ENCODE measurements around the gene LTBP2. TPM values are rescaled to one million over a fixed set of nuclear protein-coding genes. Genes with fewer than 3 reads are reported as not detected.

Gene LTBP2
- polyA plus RNA-seq, 2 of the 4 experiments (the other 2 are of a cell fraction): 4.9 to 14.4 TPM

DNA sequence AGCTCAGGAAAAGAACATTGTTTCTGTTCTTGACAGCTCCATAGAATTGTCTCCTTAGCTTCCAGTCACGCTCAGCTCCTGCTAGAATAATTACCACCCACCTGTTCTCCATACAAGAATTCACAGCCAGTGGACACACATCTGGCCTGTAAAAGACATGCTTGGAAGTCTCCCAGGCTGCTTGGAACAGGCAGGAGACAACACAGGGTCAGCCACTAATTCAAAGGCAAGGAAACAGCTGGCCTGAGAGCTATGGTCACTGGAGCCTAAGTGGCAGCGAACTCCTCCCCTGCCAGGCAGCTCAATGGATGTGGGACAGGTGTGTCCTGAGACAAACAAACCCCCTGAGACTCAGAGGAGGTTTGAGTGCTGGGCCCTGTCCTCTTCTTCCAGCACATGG is 22.9 kb upstream of the LTBP2 start:
- DNase-seq (ENCODE audit: low read depth in 1 of 2, low spot score in 1 of 2): no peak
- no peak overlapping the region for H3K4me2 ChIP-seq
- peak overlapping the region in 1 of 2 experiments; percentile 22; a peak in 2 of 6 replicates for H3K27ac ChIP-seq
- POLR2A ChIA-PET: no interaction called here
- no peak overlapping the region for H3K4me3 ChIP-seq
- H3K9me3 ChIP-seq: no peaks in the 10 kb centered on the region
- no peak for FAIRE-seq
- whole genome bisulfite sequencing (ENCODE audit: missing lambda C conversion rate): 88% methylated on average over 2 of the region's 2 CpGs
- TF ChIP-seq FOSL2 (IDR thresholded peaks at IDR 0.05) (no peak), FOSL2 (CRISPR knock-in tag; IDR thresholded peaks at IDR 0.05) (no peak), EHF (CRISPR knock-in tag; IDR thresholded peaks at IDR 0.05) (no peak), HOXA7 (CRISPR knock-in tag; IDR thresholded peaks at IDR 0.05) (no peak), BHLHE40 (IDR thresholded peaks at IDR 0.05; ENCODE audit: low read depth, low read length) (no peak), CBX8 (IDR thresholded peaks at IDR 0.05) (no peak), ZC3H11A (IDR thresholded peaks at IDR 0.05) (no peak), GATA3 (IDR thresholded peaks at IDR 0.05; ENCODE audit: borderline replicate concordance) (no peak)
- TF ChIP-seq, protein P1, sequence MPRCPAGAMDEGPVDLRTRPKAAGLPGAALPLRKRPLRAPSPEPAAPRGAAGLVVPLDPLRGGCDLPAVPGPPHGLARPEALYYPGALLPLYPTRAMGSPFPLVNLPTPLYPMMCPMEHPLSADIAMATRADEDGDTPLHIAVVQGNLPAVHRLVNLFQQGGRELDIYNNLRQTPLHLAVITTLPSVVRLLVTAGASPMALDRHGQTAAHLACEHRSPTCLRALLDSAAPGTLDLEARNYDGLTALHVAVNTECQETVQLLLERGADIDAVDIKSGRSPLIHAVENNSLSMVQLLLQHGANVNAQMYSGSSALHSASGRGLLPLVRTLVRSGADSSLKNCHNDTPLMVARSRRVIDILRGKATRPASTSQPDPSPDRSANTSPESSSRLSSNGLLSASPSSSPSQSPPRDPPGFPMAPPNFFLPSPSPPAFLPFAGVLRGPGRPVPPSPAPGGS (IDR thresholded peaks at IDR 0.05): no peak
- H3K4me1 ChIP-seq: peaks cover 15% of the 10 kb centered on the region; the same call in 2 of the 3 replicates
- CTCF ChIA-PET: interaction anchor here (1.0 to 28.1 kb wide), 3 partner anchors 9 to 24 kb away, joined by 3 to 228 read pairs (median 5); partner anchors contain the start of gene LTBP2
- ATAC-seq: no peak

DNA sequence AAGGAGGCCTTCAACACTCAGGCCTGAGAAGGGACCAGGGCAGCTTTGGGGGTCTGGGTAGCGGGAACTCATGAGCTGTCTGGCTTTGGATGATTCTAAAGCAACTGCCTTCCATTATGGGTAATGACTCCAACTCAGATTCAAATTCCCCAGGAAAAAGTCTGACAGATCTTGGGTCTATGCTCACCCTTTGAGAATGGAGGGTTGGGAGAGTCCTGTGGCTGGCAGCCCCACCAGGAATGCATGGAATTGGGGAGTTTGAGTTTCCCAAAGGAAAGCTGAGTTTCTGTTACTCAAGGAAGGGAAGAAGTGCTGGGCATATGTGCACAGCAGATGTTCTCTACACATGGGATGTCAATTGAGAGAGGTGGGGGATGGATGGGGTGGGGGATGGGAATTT is 22.4 kb upstream of the LTBP2 start:
- Histone ChIP-seq H3K4me2 (no peak overlapping the region), H3K9me3 (no peaks in the 10 kb centered on the region), H3K4me3 (no peak overlapping the region), H3K27ac (peak overlapping the region in 1 of 2 experiments; percentile 22; a peak in 2 of 6 replicates), H3K4me1 (peaks cover 15% of the 10 kb centered on the region; the same call in 2 of the 3 replicates)
- ChIA-PET CTCF (interaction anchor here (1.0 to 28.1 kb wide), 5 partner anchors 9 to 105 kb away, joined by 3 to 228 read pairs (median 5); partner anchors contain the start of gene LTBP2), POLR2A (no interaction called here)
- no peak for TF ChIP-seq ZSCAN20 (CRISPR knock-in tag; IDR thresholded peaks at IDR 0.05)
- TF ChIP-seq HDAC2 (IDR thresholded peaks at IDR 0.05): no peak
- TF ChIP-seq, protein P2, sequence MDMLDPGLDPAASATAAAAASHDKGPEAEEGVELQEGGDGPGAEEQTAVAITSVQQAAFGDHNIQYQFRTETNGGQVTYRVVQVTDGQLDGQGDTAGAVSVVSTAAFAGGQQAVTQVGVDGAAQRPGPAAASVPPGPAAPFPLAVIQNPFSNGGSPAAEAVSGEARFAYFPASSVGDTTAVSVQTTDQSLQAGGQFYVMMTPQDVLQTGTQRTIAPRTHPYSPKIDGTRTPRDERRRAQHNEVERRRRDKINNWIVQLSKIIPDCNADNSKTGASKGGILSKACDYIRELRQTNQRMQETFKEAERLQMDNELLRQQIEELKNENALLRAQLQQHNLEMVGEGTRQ (IDR thresholded peaks at IDR 0.05): no peak
- TF ChIP-seq ESRRA (IDR thresholded peaks at IDR 0.05; ENCODE audit: borderline replicate concordance, low read length): no peak
- no peak for TF ChIP-seq SREBF2 (IDR thresholded peaks at IDR 0.05)
- no peak for TF ChIP-seq CHD2 (IDR thresholded peaks at IDR 0.05; ENCODE audit: low read length, partially characterized antibody)
- no peak for TF ChIP-seq FOSB (CRISPR knock-in tag; IDR thresholded peaks at IDR 0.05)
- TF ChIP-seq TFCP2L1 (CRISPR knock-in tag; IDR thresholded peaks at IDR 0.05): no peak
- 94% methylated on average over 1 of the region's 1 CpG for WGBS (ENCODE audit: missing lambda C conversion rate)
- DNase-seq (ENCODE audit: low read depth in 1 of 2, low spot score in 1 of 2) (no peak), FAIRE-seq (no peak), ATAC-seq (no peak)

DNA sequence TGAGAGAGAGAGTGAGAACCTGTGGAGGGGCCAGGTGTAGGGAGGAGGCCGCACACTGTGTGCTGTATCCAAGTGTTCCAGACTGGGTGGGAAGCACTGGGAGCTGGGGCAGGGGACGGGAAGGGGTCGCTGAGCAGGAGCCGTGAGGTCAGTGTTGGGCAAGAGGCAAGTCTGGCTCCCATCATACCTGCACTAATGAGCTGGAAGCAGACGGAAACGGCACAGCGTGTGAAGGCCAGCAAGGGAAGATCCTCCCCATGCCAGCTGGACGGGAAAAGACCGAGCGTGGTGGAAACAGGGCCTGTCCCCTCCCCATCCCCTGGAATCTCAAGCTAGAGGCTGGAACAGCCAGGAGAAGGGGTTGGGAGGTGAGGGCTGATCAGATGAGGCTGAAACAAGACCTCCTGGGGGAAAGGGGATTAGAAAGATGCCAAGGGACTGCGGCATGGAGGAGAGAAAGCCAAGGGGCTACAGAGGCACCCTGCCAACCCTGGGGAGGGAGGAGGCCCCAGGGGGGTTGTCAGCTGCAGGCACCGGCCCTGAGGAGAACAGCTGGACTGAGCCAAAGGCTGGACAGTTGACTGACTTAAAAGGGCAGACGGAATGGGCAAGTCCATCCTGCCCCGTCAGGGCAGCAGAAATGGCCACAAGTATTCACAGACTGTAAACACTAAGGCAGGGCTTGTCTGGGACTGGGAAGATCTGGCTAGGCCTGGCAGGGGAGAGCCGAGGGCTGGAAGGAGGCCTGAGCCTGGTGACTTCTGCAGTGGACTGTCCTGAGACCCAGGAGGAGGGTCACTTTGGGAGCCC is 19.0 kb upstream of the LTBP2 start:
- ATAC-seq: peak; percentile 5 to 16; a peak in 3 of 6 replicates
- POLR2A ChIA-PET: no interaction called here
- TF ChIP-seq MAFK (IDR thresholded peaks at IDR 0.05; ENCODE audit: partially characterized antibody) (no peak), MAZ (IDR thresholded peaks at IDR 0.05; ENCODE audit: borderline replicate concordance, low read depth, low read length) (no peak), RCOR1 (IDR thresholded peaks at IDR 0.05; ENCODE audit: low read depth, low read length) (no peak), NFE2L2 (conservative IDR thresholded peaks at IDR 0.05; ENCODE audit: low read length) (no peak), EHF (CRISPR knock-in tag; IDR thresholded peaks at IDR 0.05) (no peak), FOXS1 (CRISPR knock-in tag; IDR thresholded peaks at IDR 0.05) (no peak), HOXA7 (CRISPR knock-in tag; IDR thresholded peaks at IDR 0.05) (no peak), CEBPB (IDR thresholded peaks at IDR 0.05) (no peak), BHLHE40 (IDR thresholded peaks at IDR 0.05; ENCODE audit: low read depth, low read length) (no peak), CHD4 (IDR thresholded peaks at IDR 0.05; ENCODE audit: borderline replicate concordance) (no peak), RNF2 (IDR thresholded peaks at IDR 0.05; ENCODE audit: borderline replicate concordance, low read depth) (no peak), RARB (CRISPR knock-in tag; IDR thresholded peaks at IDR 0.05) (no peak), HOXB13 (CRISPR knock-in tag; IDR thresholded peaks at IDR 0.05; ENCODE audit: low read depth) (no peak)
- TF ChIP-seq, protein P3, sequence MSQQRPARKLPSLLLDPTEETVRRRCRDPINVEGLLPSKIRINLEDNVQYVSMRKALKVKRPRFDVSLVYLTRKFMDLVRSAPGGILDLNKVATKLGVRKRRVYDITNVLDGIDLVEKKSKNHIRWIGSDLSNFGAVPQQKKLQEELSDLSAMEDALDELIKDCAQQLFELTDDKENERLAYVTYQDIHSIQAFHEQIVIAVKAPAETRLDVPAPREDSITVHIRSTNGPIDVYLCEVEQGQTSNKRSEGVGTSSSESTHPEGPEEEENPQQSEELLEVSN (IDR thresholded peaks at IDR 0.05; ENCODE audit: borderline replicate concordance, low read depth): no peak
- TF ChIP-seq, protein P4, sequence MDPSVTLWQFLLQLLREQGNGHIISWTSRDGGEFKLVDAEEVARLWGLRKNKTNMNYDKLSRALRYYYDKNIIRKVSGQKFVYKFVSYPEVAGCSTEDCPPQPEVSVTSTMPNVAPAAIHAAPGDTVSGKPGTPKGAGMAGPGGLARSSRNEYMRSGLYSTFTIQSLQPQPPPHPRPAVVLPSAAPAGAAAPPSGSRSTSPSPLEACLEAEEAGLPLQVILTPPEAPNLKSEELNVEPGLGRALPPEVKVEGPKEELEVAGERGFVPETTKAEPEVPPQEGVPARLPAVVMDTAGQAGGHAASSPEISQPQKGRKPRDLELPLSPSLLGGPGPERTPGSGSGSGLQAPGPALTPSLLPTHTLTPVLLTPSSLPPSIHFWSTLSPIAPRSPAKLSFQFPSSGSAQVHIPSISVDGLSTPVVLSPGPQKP (IDR thresholded peaks at IDR 0.05; ENCODE audit: low read depth, low read length): no peak
- TF ChIP-seq, protein P2 (IDR thresholded peaks at IDR 0.05): no peak
- no peaks in the 10 kb centered on the region for H3K9me3 ChIP-seq
- no peak overlapping the region for H3K4me2 ChIP-seq
- peak overlapping the region in 1 of 2 experiments; percentile 54; a peak in 3 of 6 replicates for H3K27ac ChIP-seq
- H3K4me1 ChIP-seq: peaks cover 25% of the 10 kb centered on the region; the same call in 2 of the 3 replicates
- no peak for DNase-seq (ENCODE audit: low read depth in 1 of 2, low spot score in 1 of 2)
- no peak overlapping the region for H3K4me3 ChIP-seq
- CTCF ChIA-PET: interaction anchor here (0.6 to 28.1 kb wide), 7 partner anchors 9 to 130 kb away, joined by 3 to 228 read pairs (median 3); partner anchors contain the start of gene LTBP2
- FAIRE-seq: no peak
- WGBS (ENCODE audit: missing lambda C conversion rate): 87% methylated on average over 15 of the region's 15 CpGs
